ENCODE results near the gene DAB2IP. TPM values are rescaled to one million over a fixed set of nuclear protein-coding genes. Genes with fewer than 3 reads are reported as not detected.

Gene DAB2IP
- total RNA-seq, 1 donor from 2014 or later, result 81.6 TPM

DNA sequence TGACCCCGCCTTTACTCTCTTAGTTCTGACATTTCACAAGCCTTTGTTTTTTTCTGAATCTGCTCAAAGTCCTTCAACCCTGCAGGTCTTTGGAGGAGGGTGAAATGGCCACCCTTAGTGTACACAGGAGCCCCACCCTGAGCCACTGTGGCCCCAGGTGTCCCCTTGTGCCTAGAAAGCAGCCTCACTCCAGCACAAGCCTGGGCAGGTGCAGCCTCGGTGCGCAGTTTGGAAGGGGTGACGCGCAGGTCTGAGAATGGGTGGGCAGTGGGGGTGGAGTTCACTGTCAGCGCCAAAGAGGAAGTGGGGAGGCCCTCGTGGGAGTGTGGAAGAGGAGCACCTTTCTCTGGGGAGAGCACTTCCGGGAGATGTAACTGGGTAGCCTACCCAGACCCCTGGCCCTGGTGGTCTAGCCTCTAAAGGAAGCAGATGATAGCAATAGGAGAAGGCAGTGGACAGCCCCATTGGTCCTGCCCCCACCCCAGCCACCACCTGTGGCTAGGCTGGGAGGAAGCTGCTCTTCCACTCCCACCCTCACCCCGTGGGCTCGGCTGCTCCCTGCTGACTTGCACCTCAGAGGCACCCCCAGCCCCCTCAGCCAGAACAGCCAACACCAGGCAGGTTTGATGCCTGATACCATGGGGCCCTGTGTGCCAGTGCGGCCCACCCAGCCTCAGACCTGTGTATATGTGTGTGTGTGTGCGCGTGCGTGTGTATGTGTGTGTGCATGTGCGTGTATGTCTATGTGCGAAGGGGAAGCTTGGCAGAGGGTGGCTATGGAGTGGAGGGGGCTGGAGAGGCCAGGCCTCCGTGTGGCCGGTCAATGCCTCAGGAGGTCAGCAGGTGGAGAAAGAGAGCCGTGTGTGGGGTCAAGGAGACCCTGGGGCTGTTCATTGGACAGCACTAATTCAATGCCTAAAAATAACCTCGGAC, 16.8 kb upstream of the DAB2IP start:
- Histone ChIP-seq H3K27me3 (no peaks in the 10 kb centered on the region), H3K36me3 (no peaks in the 10 kb centered on the region), H3K4me3 (no peak overlapping the region), H3K4me1 (peaks cover 15% of the 10 kb centered on the region), H3K27ac (no peak overlapping the region), H3K9me3 (no peaks in the 10 kb centered on the region)
- ATAC-seq (peak; percentile 37), DNase-seq (no peak)
- TF ChIP-seq, protein P1, sequence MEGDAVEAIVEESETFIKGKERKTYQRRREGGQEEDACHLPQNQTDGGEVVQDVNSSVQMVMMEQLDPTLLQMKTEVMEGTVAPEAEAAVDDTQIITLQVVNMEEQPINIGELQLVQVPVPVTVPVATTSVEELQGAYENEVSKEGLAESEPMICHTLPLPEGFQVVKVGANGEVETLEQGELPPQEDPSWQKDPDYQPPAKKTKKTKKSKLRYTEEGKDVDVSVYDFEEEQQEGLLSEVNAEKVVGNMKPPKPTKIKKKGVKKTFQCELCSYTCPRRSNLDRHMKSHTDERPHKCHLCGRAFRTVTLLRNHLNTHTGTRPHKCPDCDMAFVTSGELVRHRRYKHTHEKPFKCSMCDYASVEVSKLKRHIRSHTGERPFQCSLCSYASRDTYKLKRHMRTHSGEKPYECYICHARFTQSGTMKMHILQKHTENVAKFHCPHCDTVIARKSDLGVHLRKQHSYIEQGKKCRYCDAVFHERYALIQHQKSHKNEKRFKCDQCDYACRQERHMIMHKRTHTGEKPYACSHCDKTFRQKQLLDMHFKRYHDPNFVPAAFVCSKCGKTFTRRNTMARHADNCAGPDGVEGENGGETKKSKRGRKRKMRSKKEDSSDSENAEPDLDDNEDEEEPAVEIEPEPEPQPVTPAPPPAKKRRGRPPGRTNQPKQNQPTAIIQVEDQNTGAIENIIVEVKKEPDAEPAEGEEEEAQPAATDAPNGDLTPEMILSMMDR (IDR thresholded peaks at IDR 0.05), result peak; percentile 44
- intact Hi-C loops (cut with DNase I), result no loop called here

DNA sequence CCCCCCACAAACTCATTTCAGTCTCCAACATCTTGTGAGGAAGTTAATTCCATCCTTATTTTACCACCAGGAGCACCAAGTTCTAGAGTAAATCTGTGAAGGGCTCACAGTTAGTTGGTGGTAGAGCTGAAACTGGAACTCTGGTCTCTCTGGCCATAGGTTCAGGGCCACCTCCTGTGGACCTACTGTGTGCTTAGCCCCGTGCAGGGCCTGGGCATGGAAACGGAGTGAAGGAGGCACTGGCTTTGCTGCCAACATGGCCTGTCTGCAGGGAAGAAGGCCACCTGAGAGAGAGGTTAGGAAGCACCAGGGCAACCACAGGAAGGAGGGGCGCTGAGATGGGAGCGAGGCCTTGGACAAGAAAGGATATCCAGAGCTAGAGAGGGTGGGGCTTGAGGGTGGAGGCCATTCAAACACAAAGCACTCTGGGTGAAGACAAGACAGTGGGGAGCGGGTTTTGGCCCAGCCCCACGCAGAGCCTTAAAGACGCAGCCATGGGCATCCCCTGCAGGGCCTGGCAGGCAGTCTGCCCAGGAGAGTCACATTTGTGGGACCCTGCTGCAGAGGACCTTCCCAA, 16.0 kb upstream of the DAB2IP start:
- TF ChIP-seq, protein P1 (IDR thresholded peaks at IDR 0.05), result no peak
- ATAC-seq, result no peak
- H3K4me1 ChIP-seq, result peaks cover 19% of the 10 kb centered on the region
- H3K36me3 ChIP-seq, result no peaks in the 10 kb centered on the region
- no peak overlapping the region for H3K4me3 ChIP-seq
- no peak overlapping the region for H3K27ac ChIP-seq
- H3K9me3 ChIP-seq, result no peaks in the 10 kb centered on the region
- no peaks in the 10 kb centered on the region for H3K27me3 ChIP-seq
- intact Hi-C loops (cut with DNase I), result no loop called here
- DNase-seq, result no peak

DNA sequence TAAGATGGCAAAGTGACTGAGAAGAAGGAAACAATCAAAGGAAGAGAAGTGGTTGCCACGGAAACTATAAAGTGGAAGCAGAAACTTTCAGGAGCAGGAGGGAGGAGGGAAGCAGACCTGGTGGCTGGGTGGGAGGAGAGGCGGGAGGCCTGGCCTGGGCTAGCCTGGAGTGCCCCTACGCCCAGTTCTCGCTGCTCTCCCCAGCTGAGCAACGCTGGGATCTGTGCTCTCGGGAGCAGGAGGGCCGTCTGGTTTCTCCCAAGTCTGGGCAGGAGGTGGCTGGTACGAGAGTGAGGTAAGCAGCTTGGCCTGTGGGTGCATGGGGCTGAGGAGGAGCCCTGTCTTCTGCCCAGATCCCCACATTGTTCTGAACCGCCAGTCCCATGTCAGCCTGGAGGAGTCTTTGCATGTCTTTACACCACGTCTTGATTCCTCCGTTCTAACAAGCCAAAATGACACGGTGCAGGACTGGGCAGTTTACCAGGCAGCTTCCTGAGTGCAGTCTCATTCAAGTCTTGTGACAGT, 15.0 kb upstream of the DAB2IP start:
- DNase-seq (no peak), ATAC-seq (peak; percentile 55)
- no peaks in the 10 kb centered on the region for H3K27me3 ChIP-seq
- no peak overlapping the region for H3K27ac ChIP-seq
- H3K4me1 ChIP-seq, result peaks cover 24% of the 10 kb centered on the region
- intact Hi-C loops (cut with DNase I), result no loop called here
- TF ChIP-seq, protein P1 (IDR thresholded peaks at IDR 0.05), result no peak
- no peaks in the 10 kb centered on the region for H3K9me3 ChIP-seq
- H3K4me3 ChIP-seq, result no peak overlapping the region
- H3K36me3 ChIP-seq, result no peaks in the 10 kb centered on the region

DNA sequence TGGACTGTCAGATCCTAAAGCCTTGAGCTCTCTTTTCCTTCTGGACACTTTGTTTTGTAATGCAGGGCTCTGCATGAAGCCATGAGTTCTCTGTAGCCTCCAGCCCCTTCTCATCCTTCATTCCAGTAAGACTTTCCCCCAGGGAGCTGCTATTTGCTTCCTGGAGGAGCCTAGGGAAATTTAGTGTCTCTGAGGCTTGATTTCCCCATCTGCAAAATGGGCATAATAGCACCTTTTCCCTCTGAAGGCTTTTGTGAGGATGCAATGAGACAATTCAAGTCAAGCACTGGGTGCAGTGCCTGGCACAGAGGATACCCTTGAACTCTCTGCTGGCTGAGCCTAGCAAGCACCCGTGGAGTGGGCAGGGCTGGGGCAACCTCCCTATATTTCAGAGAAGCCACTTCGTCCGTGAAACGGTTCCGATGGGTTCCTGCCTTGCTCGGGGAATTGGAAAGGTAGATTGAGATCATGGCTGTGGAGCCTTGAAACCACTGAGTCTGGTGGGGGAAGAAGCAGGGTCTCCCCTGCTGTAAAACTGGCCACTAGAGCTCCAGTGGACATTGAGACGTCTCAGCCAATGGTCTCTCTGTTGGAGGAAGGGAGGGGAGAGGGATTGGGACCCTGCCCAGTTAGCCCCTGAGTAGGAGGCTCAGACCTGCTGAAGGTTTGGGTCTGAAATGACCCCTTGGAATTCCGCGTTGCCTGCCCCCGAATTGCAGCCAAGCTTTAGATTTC, 14.3 kb upstream of the DAB2IP start:
- Histone ChIP-seq H3K9me3 (no peaks in the 10 kb centered on the region), H3K27me3 (no peaks in the 10 kb centered on the region), H3K4me3 (no peak overlapping the region), H3K27ac (no peak overlapping the region), H3K4me1 (peaks cover 24% of the 10 kb centered on the region), H3K36me3 (no peaks in the 10 kb centered on the region)
- no peak for DNase-seq
- intact Hi-C loops (cut with DNase I), result no loop called here
- ATAC-seq, result no peak
- TF ChIP-seq, protein P1 (IDR thresholded peaks at IDR 0.05), result no peak

DNA sequence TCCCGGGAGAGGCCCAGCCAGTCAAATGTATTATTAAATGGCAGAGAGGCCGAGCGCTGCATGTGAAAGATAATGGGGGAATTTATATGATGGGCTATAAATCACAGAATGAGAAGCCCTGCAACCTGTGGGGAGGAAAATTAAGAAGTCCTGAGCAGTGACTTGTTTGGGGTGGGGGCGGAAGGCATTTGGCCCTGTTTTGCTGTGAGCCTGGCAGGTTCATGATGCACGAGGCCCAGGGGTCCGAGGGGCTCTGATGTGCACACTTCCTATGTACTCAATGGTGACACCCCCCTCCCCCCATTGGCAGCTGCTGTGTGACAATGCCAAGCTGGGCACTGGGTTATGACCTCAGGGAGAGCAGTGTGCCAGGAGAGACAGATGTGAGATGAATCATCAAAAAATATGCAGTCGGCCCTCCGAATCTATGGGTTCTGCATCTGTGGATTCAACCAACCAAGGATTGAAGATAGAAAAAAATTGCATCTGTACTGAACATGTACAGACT, 13.7 kb upstream of the DAB2IP start:
- H3K4me3 ChIP-seq, result no peak overlapping the region
- ATAC-seq, result no peak
- no peaks in the 10 kb centered on the region for H3K27me3 ChIP-seq
- TF ChIP-seq, protein P1 (IDR thresholded peaks at IDR 0.05), result no peak
- DNase-seq, result no peak
- no peak overlapping the region for H3K27ac ChIP-seq
- H3K9me3 ChIP-seq, result no peaks in the 10 kb centered on the region
- intact Hi-C loops (cut with DNase I), result no loop called here
- H3K4me1 ChIP-seq, result peaks cover 24% of the 10 kb centered on the region
- no peaks in the 10 kb centered on the region for H3K36me3 ChIP-seq
